Activated T-cell treated with anti-CD3 and anti-CD28 coated beads, Interleukin-2, amount 50 U/mL, for 1 hour (primary cell): ENCODE data around the gene MAP3K3.
"Not testable (repeated sequence)": the region's sequence is repeated elsewhere in the genome, so short reads cannot be mapped to it uniquely, and the experiment has no call there.

Source experiments
- DNase-seq: peaks from one replicate; pipeline ENCODE4 v3.0.0-alpha.2; 2020

MAP3K3 gene

GRCh38 chr17:63714550-63715277 is 92.5 kb downstream of the MAP3K3 start:
- DNase-seq: no peak

GRCh38 chr17:63716426-63716825 is 94.2 kb downstream of the MAP3K3 start:
- DNase-seq: no peak

- DNase-seq: no peak
Measured at GRCh38 chr17:63718988-63719387, 96.8 kb downstream of the MAP3K3 start.

- DNase-seq: not testable (repeated sequence)
Measured at GRCh38 chr17:63720194-63720593, 98.0 kb downstream of the MAP3K3 start.

- DNase-seq: no peak
Measured at GRCh38 chr17:63722403-63722802, 100.2 kb downstream of the MAP3K3 start.

- no peak for DNase-seq
Measured at GRCh38 chr17:63735691-63736090, 113.5 kb downstream of the MAP3K3 start.

GRCh38 chr17:63740464-63741142 is 118.4 kb downstream of the MAP3K3 start:
- no peak for DNase-seq

- no peak for DNase-seq
Measured at GRCh38 chr17:63741143-63741407, 118.9 kb downstream of the MAP3K3 start.

- DNase-seq: peak; percentile 99
Measured at GRCh38 chr17:63741408-63742173, 119.4 kb downstream of the MAP3K3 start, which contains the start of gene STRADA. Gene STRADA (minus strand): TSS chr17:63741799. CDS start chr17:63728369, 13,430 bp downstream.
